H9 (cell line): ENCODE measurements around the gene SLBP. TPM values are rescaled to one million over a fixed set of nuclear protein-coding genes. Genes with fewer than 3 reads are reported as not detected.

ENCODE experiments used
- DNase-seq: peaks from one replicate; pipeline ENCODE4 v3.0.0-alpha.2; 2017
- H2AFZ ChIP-seq: one replicate; pipeline ENCODE4 v1.6.1; 2013; ENCODE audit warnings: mild to moderate bottlenecking, low read length, control low read depth, moderate library complexity
- H2AK5ac ChIP-seq: 2 replicates; pipeline ENCODE4 v1.6.1; 2013; ENCODE audit warnings: low read length, control low read depth, mixed read lengths; ENCODE audit not compliant: insufficient read length
- H2BK120ac ChIP-seq: one replicate; pipeline ENCODE4 v1.6.1; 2013; ENCODE audit warnings: low read depth, mild to moderate bottlenecking, low read length, control low read depth, inconsistent platforms; ENCODE audit not compliant: poor library complexity, severe bottlenecking
- H2BK12ac ChIP-seq: 2 replicates; pipeline ENCODE4 v1.6.1; 2013; ENCODE audit warnings: low read length, control low read depth, mixed read lengths, low read depth; ENCODE audit not compliant: insufficient read length
- H2BK15ac ChIP-seq: 2 replicates; pipeline ENCODE4 v1.6.1; 2013; ENCODE audit warnings: low read depth, low read length, control low read depth
- H2BK20ac ChIP-seq: one replicate; pipeline ENCODE4 v1.6.1; 2013; ENCODE audit warnings: low read depth, mild to moderate bottlenecking, low read length, control low read depth, inconsistent platforms; ENCODE audit not compliant: poor library complexity, severe bottlenecking
- H2BK5ac ChIP-seq: 2 replicates; pipeline ENCODE4 v1.6.1; 2013; ENCODE audit warnings: low read length, control low read depth, mixed read lengths; ENCODE audit not compliant: insufficient read length
- H3K14ac ChIP-seq: 2 replicates; pipeline ENCODE4 v1.6.1; 2013; ENCODE audit warnings: low read length, control low read depth; ENCODE audit not compliant: insufficient read depth
- H3K18ac ChIP-seq: 2 replicates; pipeline ENCODE4 v1.6.1; 2013; ENCODE audit warnings: low read depth, mild to moderate bottlenecking, mixed read lengths, low read length, control low read depth; ENCODE audit not compliant: insufficient read length
- H3K23ac ChIP-seq: 2 replicates; pipeline ENCODE4 v1.6.1; 2013; ENCODE audit warnings: low read length, control low read depth, mixed read lengths, low read depth; ENCODE audit not compliant: insufficient read length
- H3K23me2 ChIP-seq: 2 replicates; pipeline ENCODE4 v1.6.1; 2013; ENCODE audit warnings: low read depth, mild to moderate bottlenecking, mixed read lengths, low read length, control low read depth; ENCODE audit not compliant: insufficient read length, poor library complexity, severe bottlenecking
- H3K27ac ChIP-seq: 2 replicates; pipeline ENCODE4 v1.5.1; 2013; ENCODE audit warnings: low read length, control low read depth, mixed read lengths, low read depth; ENCODE audit not compliant: insufficient read length
- H3K27me3 ChIP-seq: 2 replicates; pipeline ENCODE4 v1.6.1; 2013; ENCODE audit warnings: low read length, control low read depth, inconsistent platforms; ENCODE audit not compliant: insufficient read depth
- H3K4ac ChIP-seq: 2 replicates; pipeline ENCODE4 v1.6.1; 2013; ENCODE audit warnings: low read depth, mild to moderate bottlenecking, control low read depth, inconsistent platforms, low read length, moderate library complexity
- H3K4me1 ChIP-seq: 2 replicates; pipeline ENCODE4 v1.6.1; 2013; ENCODE audit warnings: low read length, control low read depth, inconsistent platforms; ENCODE audit not compliant: insufficient read depth
- H3K4me2 ChIP-seq: 2 replicates; pipeline ENCODE4 v1.6.1; 2013; ENCODE audit warnings: low read length, control low read depth, mixed read lengths; ENCODE audit not compliant: insufficient read length, insufficient read depth
- H3K56ac ChIP-seq: 2 replicates; pipeline ENCODE4 v1.6.1; 2013; ENCODE audit warnings: low read depth, mild to moderate bottlenecking, mixed read lengths, low read length, control low read depth; ENCODE audit not compliant: insufficient read length
- H3K79me1 ChIP-seq: 2 replicates; pipeline ENCODE4 v1.6.1; 2013; ENCODE audit warnings: low read depth, mild to moderate bottlenecking, moderate library complexity, low read length, control low read depth, inconsistent platforms; ENCODE audit not compliant: insufficient read depth, poor library complexity, severe bottlenecking
- H3K79me2 ChIP-seq: 2 replicates; pipeline ENCODE4 v1.6.1; 2013; ENCODE audit warnings: low read length, control low read depth, inconsistent platforms; ENCODE audit not compliant: insufficient read depth
- H3K9ac ChIP-seq: 2 replicates; pipeline ENCODE4 v1.6.1; 2013; ENCODE audit warnings: low read length, control low read depth, mixed read lengths; ENCODE audit not compliant: insufficient read length; ENCODE audit errors: extremely low read depth
- H3K9me3 ChIP-seq: one replicate; pipeline ENCODE4 v1.6.1; 2013; ENCODE audit warnings: low read depth, low read length, inconsistent platforms; ENCODE audit not compliant: control insufficient read depth
- H3T11ph ChIP-seq: one replicate; pipeline ENCODE4 v1.6.1; 2013; ENCODE audit warnings: mild to moderate bottlenecking, low read length, control low read depth, inconsistent platforms
- H4K20me1 ChIP-seq: one replicate; pipeline ENCODE4 v1.6.1; 2013; ENCODE audit not compliant: control insufficient read depth, insufficient read length, insufficient read depth
- H4K5ac ChIP-seq: 2 replicates; pipeline ENCODE4 v1.6.1; 2013; ENCODE audit warnings: low read depth, mild to moderate bottlenecking, mixed read lengths, low read length, control low read depth; ENCODE audit not compliant: insufficient read length
- H4K8ac ChIP-seq: replicated peaks from 2 replicates; pipeline ENCODE4 v1.6.1; 2013; ENCODE audit warnings: low read length, control low read depth, mixed read lengths, low read depth; ENCODE audit not compliant: insufficient read length
- H4K91ac ChIP-seq: 2 replicates; pipeline ENCODE4 v1.6.1; 2013; ENCODE audit warnings: low read depth, mild to moderate bottlenecking, moderate library complexity, mixed read lengths, low read length, control low read depth; ENCODE audit not compliant: insufficient read length
- H3K27ac Mint-ChIP-seq, 3 experiments: 2 replicates in 2 of 3; 3 replicates in 1 of 3; pipeline ENCODE4 v1.8.0; 2020 to 2021; ENCODE audit warnings: mixed read lengths in 3 of 3, mild to moderate bottlenecking in 1 of 3, moderate library complexity in 1 of 3
- H3K27me3 Mint-ChIP-seq: 2 replicates; pipeline ENCODE4 v1.8.0; 2021; ENCODE audit warnings: low read depth, mild to moderate bottlenecking, moderate library complexity, mixed read lengths
- H3K36me3 Mint-ChIP-seq, 3 experiments: 2 replicates in 2 of 3; 3 replicates in 1 of 3; pipeline ENCODE4 v1.8.0; 2020 to 2021; ENCODE audit warnings: low read depth in 3 of 3, mixed read lengths in 3 of 3; ENCODE audit not compliant: insufficient read depth in 1 of 3
- H3K4me1 Mint-ChIP-seq, 2 experiments: 2 replicates each; pipeline ENCODE4 v1.8.0; 2020; ENCODE audit warnings: mixed read lengths in 2 of 2
- H3K4me3 Mint-ChIP-seq, 2 experiments: 2 replicates in 1 of 2; 3 replicates in 1 of 2; pipeline ENCODE4 v1.8.0; 2020 to 2021; ENCODE audit warnings: mild to moderate bottlenecking in 2 of 2, mixed read lengths in 2 of 2, moderate library complexity in 1 of 2
- H3K9me3 Mint-ChIP-seq, 2 experiments: 2 replicates in 1 of 2; 3 replicates in 1 of 2; pipeline ENCODE4 v1.8.0; 2020; ENCODE audit warnings: mild to moderate bottlenecking in 2 of 2, mixed read lengths in 2 of 2, moderate library complexity in 1 of 2
- CTCF ChIP-seq: fragments of 200-600 bp; sonication (generic); conservative IDR thresholded peaks from 3 replicates; pipeline ENCODE4 v1.8.0; 2021; ENCODE audit warnings: antibody characterized with exemption, mild to moderate bottlenecking
- WGBS: extraction: QIAGEN DNeasy Blood & Tissue Kit; methylation state at CpG from one replicate; pipeline ENCODE4 v1.1.7; 2013; ENCODE audit warnings: missing lambda C conversion rate, low lambda C conversion rate, mixed read lengths; ENCODE audit not compliant: insufficient read length; ENCODE audit errors: extremely low coverage; 5-methylcytosine and 5-hydroxymethylcytosine counted together
- total RNA-seq: library from RNA; stranded (reverse); gene quantifications from 2 replicates; pipeline ENCODE4 v1.2.1, GENCODE V29; 2021

Gene SLBP
- total RNA-seq, 1 experiment from 2014 or later = 62.7 TPM

DNA sequence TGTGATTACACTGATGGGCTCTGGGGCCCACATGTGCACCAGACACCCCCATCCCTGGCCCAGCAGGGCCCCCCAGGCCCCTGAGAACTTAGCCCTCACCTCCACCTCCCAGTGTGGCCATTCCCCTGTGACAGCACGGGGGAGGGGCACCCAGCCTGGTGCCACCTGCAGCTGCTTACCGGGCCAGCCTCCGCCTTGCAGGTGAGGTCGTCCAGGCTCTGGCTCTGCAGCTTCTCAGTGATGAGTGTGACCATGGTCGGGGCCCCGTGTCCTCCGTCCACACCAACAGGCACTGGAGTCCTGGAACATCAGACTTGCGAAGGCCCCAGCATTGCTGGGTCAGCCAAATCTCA lies 43.7 kb downstream of the SLBP start:
- H3K4me1 Mint-ChIP-seq = peaks cover 7 to 11% of the 10 kb centered on the region in 2 experiments
- no CpG with 5 or more reads among the region's 8 CpGs for WGBS

More for the DNA sequence above, 43.7 kb downstream of the SLBP start:
- Histone ChIP-seq H3K14ac (no peak overlapping the region), H3K23me2 (no peaks in the 10 kb centered on the region), H3K27ac (no peak overlapping the region), H3K23ac (no peak overlapping the region), H4K5ac (no peak overlapping the region), H4K8ac (no peak overlapping the region), H3K9me3 (no peaks in the 10 kb centered on the region), H3K4me1 (no peaks in the 10 kb centered on the region), H3K27me3 (no peaks in the 10 kb centered on the region), H3K9ac (no peak overlapping the region), H2BK120ac (no peak overlapping the region), H2BK5ac (no peak overlapping the region), H3K79me1 (no peaks in the 10 kb centered on the region), H2AK5ac (no peak overlapping the region), H2BK12ac (no peak overlapping the region), H3K18ac (no peak overlapping the region), H2BK15ac (no peak overlapping the region), H2AFZ (no peak overlapping the region), H3K79me2 (no peaks in the 10 kb centered on the region), H2BK20ac (no peak overlapping the region), H3T11ph (no peak overlapping the region), H4K20me1 (no peaks in the 10 kb centered on the region), H3K4me2 (no peak overlapping the region), H3K56ac (no peak overlapping the region), H4K91ac (no peak overlapping the region), H3K4ac (no peak overlapping the region)
- Mint-ChIP-seq H3K27me3 (no peaks in the 10 kb centered on the region; the same call in none of the 2 replicates), H3K4me3 (no peak overlapping the region), H3K36me3 (0 out of 7 replicates have a peak, but pooled peaks cover 0 to 2% (median 0%) of the 10 kb centered on the region in 3 experiments), H3K27ac (no peak overlapping the region), H3K9me3 (no peaks in the 10 kb centered on the region)
- peak; percentile 28 for DNase-seq
- TF ChIP-seq CTCF = no peak
